Stimulated activated CD4-positive, alpha-beta T cell treated with anti-CD3 and anti-CD28 coated beads, Interleukin-15, amount 100 ng/mL, for 1 hour (primary cell): ENCODE measurements around the gene PPP4R3A.
"Not testable (repeated sequence)": the region's sequence is repeated elsewhere in the genome, so short reads cannot be mapped to it uniquely, and the experiment has no call there.

Source experiments
- DNase-seq, 2 donors: peaks; one replicate each; pipeline ENCODE4 v3.0.0-alpha.2; 2020; ENCODE audit warnings: low read depth in 1 of 2, low spot score in 1 of 2

PPP4R3A gene

GRCh38 chr14:91510171-91511042 is at the start of gene PPP4R3A:
Gene PPP4R3A, minus strand, starts transcription at chr14:91510310. Its CDS starts 663 bp downstream, at chr14:91509647.
- DNase-seq, result peak; percentile 82 to 89

- DNase-seq, result no peak
These were observed 45.4 kb upstream of the PPP4R3A start for GRCh38 chr14:91555531-91555930.

- no peak for DNase-seq
These were observed 44.6 kb upstream of the PPP4R3A start for GRCh38 chr14:91554535-91555332.

- DNase-seq, result no peak
These were observed 38.0 kb upstream of the PPP4R3A start for GRCh38 chr14:91548108-91548507.

GRCh38 chr14:91545946-91546716 is 36.0 kb upstream of the PPP4R3A start:
- DNase-seq, result no peak

GRCh38 chr14:91545204-91545603 is 35.1 kb upstream of the PPP4R3A start:
- DNase-seq, result no peak

- no peak for DNase-seq
These were observed 26.2 kb upstream of the PPP4R3A start for GRCh38 chr14:91536327-91536726.

- not testable (repeated sequence) for DNase-seq
These were observed 23.9 kb upstream of the PPP4R3A start for GRCh38 chr14:91534059-91534458.

- no peak for DNase-seq
These were observed 23.5 kb upstream of the PPP4R3A start for GRCh38 chr14:91533623-91534022.

- DNase-seq, result no peak
These were observed 13.9 kb upstream of the PPP4R3A start for GRCh38 chr14:91523972-91524371.

- DNase-seq, result no peak
These were observed 11.0 kb upstream of the PPP4R3A start for GRCh38 chr14:91521061-91521640.

GRCh38 chr14:91520138-91520537 is 10.0 kb upstream of the PPP4R3A start:
- DNase-seq, result no peak

GRCh38 chr14:91519239-91520036 is 9.3 kb upstream of the PPP4R3A start:
- DNase-seq, result no peak

GRCh38 chr14:91516663-91517388 is 6.7 kb upstream of the PPP4R3A start:
- DNase-seq, result no peak

GRCh38 chr14:91515979-91516378 is 5.9 kb upstream of the PPP4R3A start:
- DNase-seq, result no peak

GRCh38 chr14:91511043-91511383 is 903 bp upstream of the PPP4R3A start:
- no peak for DNase-seq

GRCh38 chr14:91509878-91510170 is 286 bp downstream of the PPP4R3A start:
- DNase-seq, result no peak

GRCh38 chr14:91509083-91509877 is 830 bp downstream of the PPP4R3A start:
- DNase-seq, result peak; percentile 10 to 30

GRCh38 chr14:91508105-91508504 is 2.0 kb downstream of the PPP4R3A start:
- DNase-seq, result no peak
